Neural progenitor cell (in vitro differentiated cells): ENCODE measurements around the gene MMP17. TPM values are rescaled to one million over a fixed set of nuclear protein-coding genes. Genes with fewer than 3 reads are reported as not detected.

Experiments
- DNase-seq: peaks from one replicate; pipeline ENCODE4 v3.0.0-alpha.2; 2016; ENCODE audit warnings: low spot score
- H2AFZ ChIP-seq: fragments of 200-600 bp; sonication (generic); replicated peaks from 2 replicates; pipeline ENCODE4 v1.6.1; 2016; ENCODE audit warnings: antibody characterized with exemption
- H3F3A ChIP-seq: fragments of 200-600 bp; sonication (generic); 2 replicates; pipeline ENCODE4 v1.6.1; 2016; ENCODE audit warnings: antibody characterized with exemption, low read depth
- H3K27ac ChIP-seq: fragments of 200-600 bp; sonication (generic); 2 replicates; pipeline ENCODE4 v1.5.1; 2016; ENCODE audit warnings: mild to moderate bottlenecking
- H3K27me3 ChIP-seq: fragments of 200-600 bp; sonication (generic); 2 replicates; pipeline ENCODE4 v1.6.1; 2016; ENCODE audit warnings: mild to moderate bottlenecking, moderate library complexity
- H3K36me3 ChIP-seq: fragments of 200-600 bp; sonication (generic); 2 replicates; pipeline ENCODE4 v1.5.1; 2016
- H3K4me1 ChIP-seq: fragments of 200-600 bp; sonication (generic); 2 replicates; pipeline ENCODE4 v1.6.1; 2016; ENCODE audit warnings: mixed run types
- H3K4me2 ChIP-seq: fragments of 200-600 bp; sonication (generic); 2 replicates; pipeline ENCODE4 v1.6.1; 2016
- H3K4me3 ChIP-seq: fragments of 200-600 bp; sonication (generic); 2 replicates; pipeline ENCODE4 v1.5.1; 2016
- H3K79me2 ChIP-seq: fragments of 200-600 bp; sonication (generic); 2 replicates; pipeline ENCODE4 v1.6.1; 2016; ENCODE audit warnings: low read depth
- H3K9ac ChIP-seq: fragments of 200-600 bp; sonication (generic); 2 replicates; pipeline ENCODE4 v1.6.1; 2016
- H3K9me3 ChIP-seq: fragments of 200-600 bp; sonication (generic); 2 replicates; pipeline ENCODE4 v1.5.1; 2016; ENCODE audit warnings: low read depth
- H4K20me1 ChIP-seq: fragments of 200-600 bp; sonication (generic); 2 replicates; pipeline ENCODE4 v1.6.1; 2016; ENCODE audit warnings: low read depth
- H3K27ac Mint-ChIP-seq: 3 replicates; pipeline ENCODE4 v1.8.0; 2021; ENCODE audit warnings: mixed read lengths
- H3K27me3 Mint-ChIP-seq: 2 replicates; pipeline ENCODE4 v1.8.0; 2022; ENCODE audit warnings: low read depth, mild to moderate bottlenecking, inconsistent platforms, moderate library complexity, mixed read lengths; ENCODE audit not compliant: insufficient read depth
- H3K36me3 Mint-ChIP-seq: 3 replicates; pipeline ENCODE4 v1.8.0; 2021; ENCODE audit warnings: mixed read lengths
- H3K4me1 Mint-ChIP-seq: 3 replicates; pipeline ENCODE4 v1.8.0; 2021; ENCODE audit warnings: mixed read lengths
- H3K4me3 Mint-ChIP-seq: 3 replicates; pipeline ENCODE4 v1.8.0; 2021; ENCODE audit warnings: mild to moderate bottlenecking, moderate library complexity, mixed read lengths
- H3K9me3 Mint-ChIP-seq: 3 replicates; pipeline ENCODE4 v1.8.0; 2020; ENCODE audit warnings: mixed read lengths
- EZH2 ChIP-seq: fragments of 200-600 bp; sonication (generic); IDR thresholded peaks from 2 replicates; pipeline ENCODE4 v1.6.1; 2017; ENCODE audit warnings: antibody characterized with exemption, mild to moderate bottlenecking, moderate library complexity
- EZH2phosphoT487 ChIP-seq: fragments of 200-600 bp; sonication (generic); IDR thresholded peaks from 2 replicates; pipeline ENCODE4 v1.6.1; 2017; ENCODE audit warnings: antibody characterized with exemption
- total RNA-seq: library from RNA; depleted of rRNA; stranded (reverse); fragments of >200 nt; gene quantifications from 2 replicates; pipeline ENCODE4 v1.2.3, GENCODE V29; 2015; ENCODE audit warnings: low replicate concordance
- TF ChIP-seq, protein P1 (sequence below): fragments of 200-600 bp; sonication (generic); IDR thresholded peaks from 2 replicates; pipeline ENCODE4 v1.5.1; 2017; ENCODE audit warnings: antibody characterized with exemption, mild to moderate bottlenecking

The MMP17 gene
- total RNA-seq, 1 donor from 2014 or later, result 2.1 TPM

DNA sequence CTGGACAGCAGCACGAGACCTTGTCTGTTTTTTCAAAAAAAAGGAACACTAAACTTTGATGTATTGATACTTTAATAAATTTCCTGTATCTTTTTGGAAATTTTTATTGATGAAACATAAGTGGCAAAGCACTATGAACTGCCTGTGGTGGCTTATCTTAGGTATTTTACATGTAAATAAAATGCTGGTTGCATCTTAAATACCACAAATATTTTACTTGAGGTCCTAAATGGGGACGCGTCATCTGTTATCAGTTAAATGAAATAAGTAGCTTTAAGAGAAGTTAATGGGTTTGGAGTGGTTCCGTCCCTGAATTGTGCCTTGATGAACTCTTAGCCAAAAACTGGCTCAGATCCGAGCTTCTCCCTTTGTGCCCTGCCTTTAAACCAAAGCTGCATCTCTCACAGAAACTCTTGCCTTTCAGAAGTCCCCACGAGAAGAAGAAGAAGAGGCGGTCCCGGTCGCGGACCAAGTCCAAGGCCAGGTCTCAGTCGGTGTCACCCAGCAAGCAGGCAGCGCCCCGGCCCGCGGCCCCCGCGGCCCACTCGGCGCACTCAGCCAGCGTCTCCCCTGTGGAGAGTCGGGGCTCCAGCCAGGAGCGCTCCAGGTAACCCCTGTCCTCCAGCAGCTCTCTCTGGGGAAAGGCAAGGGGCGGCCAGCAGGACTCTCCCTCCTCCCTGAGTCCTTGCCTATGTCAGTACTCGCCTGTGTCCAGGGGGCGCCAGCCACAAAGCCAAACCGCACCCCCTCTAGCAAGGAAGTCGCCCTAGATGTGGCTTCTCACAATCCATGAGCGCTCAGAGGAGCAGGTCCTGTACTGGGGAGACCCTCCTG is 31.2 kb upstream of the MMP17 start:
- no peak for DNase-seq
- Histone ChIP-seq H3K27ac (no peak overlapping the region), H3K9me3 (no peaks in the 10 kb centered on the region), H3F3A (peaks cover 15% of the 10 kb centered on the region), H4K20me1 (no peaks in the 10 kb centered on the region), H3K79me2 (no peaks in the 10 kb centered on the region), H3K4me3 (no peak overlapping the region), H3K4me2 (no peak overlapping the region), H3K9ac (no peak overlapping the region), H3K27me3 (no peaks in the 10 kb centered on the region), H3K36me3 (no peaks in the 10 kb centered on the region), H3K4me1 (peaks cover 16% of the 10 kb centered on the region), H2AFZ (no peak overlapping the region)
- peaks cover 11% of the 10 kb centered on the region for H3K36me3 Mint-ChIP-seq
- no peak overlapping the region for H3K4me3 Mint-ChIP-seq
- H3K27ac Mint-ChIP-seq, result no peak overlapping the region
- no peaks in the 10 kb centered on the region for H3K9me3 Mint-ChIP-seq
- TF ChIP-seq EZH2phosphoT487 (no peak), EZH2 (no peak)
- TF ChIP-seq, protein P1, sequence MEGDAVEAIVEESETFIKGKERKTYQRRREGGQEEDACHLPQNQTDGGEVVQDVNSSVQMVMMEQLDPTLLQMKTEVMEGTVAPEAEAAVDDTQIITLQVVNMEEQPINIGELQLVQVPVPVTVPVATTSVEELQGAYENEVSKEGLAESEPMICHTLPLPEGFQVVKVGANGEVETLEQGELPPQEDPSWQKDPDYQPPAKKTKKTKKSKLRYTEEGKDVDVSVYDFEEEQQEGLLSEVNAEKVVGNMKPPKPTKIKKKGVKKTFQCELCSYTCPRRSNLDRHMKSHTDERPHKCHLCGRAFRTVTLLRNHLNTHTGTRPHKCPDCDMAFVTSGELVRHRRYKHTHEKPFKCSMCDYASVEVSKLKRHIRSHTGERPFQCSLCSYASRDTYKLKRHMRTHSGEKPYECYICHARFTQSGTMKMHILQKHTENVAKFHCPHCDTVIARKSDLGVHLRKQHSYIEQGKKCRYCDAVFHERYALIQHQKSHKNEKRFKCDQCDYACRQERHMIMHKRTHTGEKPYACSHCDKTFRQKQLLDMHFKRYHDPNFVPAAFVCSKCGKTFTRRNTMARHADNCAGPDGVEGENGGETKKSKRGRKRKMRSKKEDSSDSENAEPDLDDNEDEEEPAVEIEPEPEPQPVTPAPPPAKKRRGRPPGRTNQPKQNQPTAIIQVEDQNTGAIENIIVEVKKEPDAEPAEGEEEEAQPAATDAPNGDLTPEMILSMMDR, result no peak
- peaks cover 2% of the 10 kb centered on the region for H3K27me3 Mint-ChIP-seq
- H3K4me1 Mint-ChIP-seq, result peaks cover 6% of the 10 kb centered on the region

DNA sequence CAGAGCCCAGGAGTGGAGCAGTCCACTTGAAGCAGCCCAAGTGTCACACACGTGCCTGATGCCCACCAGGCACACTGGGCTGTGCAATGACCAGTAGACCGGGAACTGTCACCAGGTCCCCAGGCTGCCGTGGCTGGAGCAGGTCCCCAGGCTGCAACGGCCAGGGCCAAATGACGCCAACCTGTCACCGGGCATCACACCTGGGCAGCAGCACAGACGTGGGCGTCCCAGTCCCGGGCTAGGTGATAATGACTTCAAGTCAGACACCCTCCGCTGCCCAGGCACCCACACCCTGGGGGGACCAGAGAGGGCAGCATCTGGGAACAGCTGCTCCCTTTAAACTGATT is 30.6 kb upstream of the MMP17 start:
- Histone ChIP-seq H3K9ac (no peak overlapping the region), H4K20me1 (no peaks in the 10 kb centered on the region), H3F3A (peaks cover 15% of the 10 kb centered on the region), H2AFZ (no peak overlapping the region), H3K4me2 (no peak overlapping the region), H3K9me3 (no peaks in the 10 kb centered on the region), H3K36me3 (no peaks in the 10 kb centered on the region), H3K27me3 (no peaks in the 10 kb centered on the region), H3K4me3 (no peak overlapping the region), H3K27ac (no peak overlapping the region), H3K4me1 (peaks cover 16% of the 10 kb centered on the region), H3K79me2 (no peaks in the 10 kb centered on the region)
- peaks cover 6% of the 10 kb centered on the region for H3K4me1 Mint-ChIP-seq
- H3K4me3 Mint-ChIP-seq, result no peak overlapping the region
- peaks cover 2% of the 10 kb centered on the region for H3K27me3 Mint-ChIP-seq
- TF ChIP-seq, protein P1, result no peak
- no peak for TF ChIP-seq EZH2
- no peak for TF ChIP-seq EZH2phosphoT487
- H3K9me3 Mint-ChIP-seq, result no peaks in the 10 kb centered on the region
- H3K36me3 Mint-ChIP-seq, result peaks cover 11% of the 10 kb centered on the region
- DNase-seq, result no peak
- no peak overlapping the region for H3K27ac Mint-ChIP-seq

DNA sequence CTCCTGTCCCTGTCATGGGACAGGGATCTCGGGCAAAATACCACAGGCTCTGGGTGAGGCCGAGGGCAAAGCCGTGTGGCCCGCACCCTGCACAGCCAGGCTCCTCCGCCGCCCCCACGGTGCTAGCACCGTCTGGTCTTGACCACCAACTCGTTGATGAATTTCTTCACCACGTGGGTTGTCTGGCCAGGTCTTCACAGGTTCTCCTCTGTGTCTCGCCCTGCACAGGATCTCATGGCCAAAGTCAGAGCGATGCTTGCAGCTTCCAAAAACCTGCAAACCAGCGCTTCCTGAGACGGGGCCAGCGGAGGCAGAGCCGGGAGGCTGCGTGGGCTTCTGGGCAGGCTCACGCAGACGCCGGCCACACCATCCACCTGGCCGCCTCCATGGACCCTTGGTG is 29.0 kb upstream of the MMP17 start:
- Mint-ChIP-seq H3K9me3 (no peaks in the 10 kb centered on the region), H3K4me1 (peaks cover 6% of the 10 kb centered on the region), H3K4me3 (no peak overlapping the region), H3K36me3 (peaks cover 12% of the 10 kb centered on the region), H3K27me3 (no peaks in the 10 kb centered on the region), H3K27ac (no peak overlapping the region)
- Histone ChIP-seq H3K27ac (no peak overlapping the region), H3K9ac (no peak overlapping the region), H3K36me3 (no peaks in the 10 kb centered on the region), H3K4me1 (peaks cover 6% of the 10 kb centered on the region), H3K9me3 (no peaks in the 10 kb centered on the region), H3K4me2 (no peak overlapping the region), H3K27me3 (no peaks in the 10 kb centered on the region), H3F3A (peaks cover 4% of the 10 kb centered on the region), H4K20me1 (no peaks in the 10 kb centered on the region), H3K4me3 (no peak overlapping the region), H2AFZ (no peak overlapping the region), H3K79me2 (no peaks in the 10 kb centered on the region)
- TF ChIP-seq, protein P1, result no peak
- TF ChIP-seq EZH2 (no peak), EZH2phosphoT487 (no peak)
- no peak for DNase-seq
